SH-SY5Y (cell line): ENCODE results near the gene IPMK.

ENCODE experiments used
- GATA2 ChIP-seq: IDR thresholded peaks from 2 replicates; pipeline ENCODE4 v1.6.1; 2011; ENCODE audit warnings: mild to moderate bottlenecking, low read depth, low read length
- GATA3 ChIP-seq: IDR thresholded peaks from 2 replicates; pipeline ENCODE4 v1.6.1; 2011; ENCODE audit warnings: low read depth, mild to moderate bottlenecking, low read length, moderate library complexity

- TF ChIP-seq GATA2 (no peak), GATA3 (peak; percentile 42; the same call in 1 of the 2 replicates)
These were observed 4.9 kb downstream of the IPMK start for GRCh38 chr10:58262766-58263165.
